ENCODE results near the gene GCGR. TPM values are rescaled to one million over a fixed set of nuclear protein-coding genes. Genes with fewer than 3 reads are reported as not detected.

The GCGR gene
- total and polyA plus RNA-seq, 2 of the 13 experiments (the other 11 are each of a cell fraction or from before 2014, with no cell fraction given) = 0.04 to 0.13 TPM

DNA sequence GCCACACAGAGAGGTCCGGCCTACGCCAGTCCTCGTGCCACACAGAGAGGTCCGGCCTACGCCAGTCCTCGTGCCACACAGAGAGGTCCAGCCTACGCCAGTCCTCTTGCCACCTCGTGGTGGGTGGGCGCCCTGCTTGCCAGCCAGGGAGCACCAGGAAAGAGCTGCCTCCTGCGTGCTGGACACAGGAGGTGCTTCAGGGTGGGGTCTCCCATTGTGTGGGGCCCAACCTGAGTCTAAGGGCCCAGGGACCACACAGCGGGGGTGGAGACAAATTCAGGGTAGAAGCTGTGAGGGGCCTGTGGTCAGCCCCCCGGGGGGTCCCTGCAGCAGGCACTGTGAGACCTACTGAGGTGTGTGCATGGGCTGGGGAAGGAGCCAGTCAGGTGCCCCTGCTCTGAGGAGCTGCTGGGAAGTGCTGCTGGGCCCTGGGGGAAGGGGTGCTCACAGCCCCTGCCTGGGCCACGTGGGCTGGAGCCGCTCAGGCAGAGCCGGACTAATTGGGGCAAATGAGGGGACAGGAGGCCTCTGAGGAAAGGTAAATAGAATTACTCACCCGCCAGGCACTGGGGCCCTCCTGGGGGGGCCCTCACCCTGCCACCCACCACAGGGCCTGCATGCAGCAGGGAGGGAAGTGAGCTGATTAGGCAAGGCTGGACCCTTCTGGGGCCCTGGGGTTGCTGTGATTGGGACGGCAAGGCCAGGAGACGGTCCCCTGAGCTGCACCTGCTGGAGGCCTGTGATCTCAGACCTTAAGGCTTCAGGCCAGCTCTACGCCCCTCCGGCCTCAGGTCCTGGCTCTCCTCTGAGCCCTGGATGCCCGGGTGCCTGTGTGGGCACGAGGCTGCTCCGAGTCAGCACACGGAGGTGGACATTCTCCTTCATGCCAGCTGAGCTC, 11.0 kb downstream of the GCGR start (continued):
- TF ChIP-seq ZBTB7B (CRISPR knock-in tag; IDR thresholded peaks at IDR 0.05) = no peak; the same call in 1 of the 2 replicates
- no peak for TF ChIP-seq EEA1 (CRISPR knock-in tag; IDR thresholded peaks at IDR 0.05; ENCODE audit: borderline replicate concordance)
- TF ChIP-seq GLMP (CRISPR knock-in tag; IDR thresholded peaks at IDR 0.05; ENCODE audit: borderline replicate concordance) = no peak
- TF ChIP-seq CC2D1A (CRISPR knock-in tag; IDR thresholded peaks at IDR 0.05) = no peak
- TF ChIP-seq HNF4G (IDR thresholded peaks at IDR 0.05; ENCODE audit: borderline replicate concordance, low read depth, low read length) = no peak
- TF ChIP-seq HNF4G (CRISPR knock-in tag; IDR thresholded peaks at IDR 0.05; ENCODE audit: borderline replicate concordance, low read depth) = no peak
- TF ChIP-seq KMT2A (CRISPR knock-in tag; IDR thresholded peaks at IDR 0.05) = no peak
- TF ChIP-seq FOXJ3 (CRISPR knock-in tag; IDR thresholded peaks at IDR 0.05; ENCODE audit: borderline replicate concordance) = no peak
- no peak for TF ChIP-seq ZNF180 (CRISPR knock-in tag; IDR thresholded peaks at IDR 0.05; ENCODE audit: borderline replicate concordance, low read depth)
- TF ChIP-seq BRCA1 (CRISPR knock-in tag; IDR thresholded peaks at IDR 0.05) = no peak
- TF ChIP-seq POGZ (CRISPR knock-in tag; IDR thresholded peaks at IDR 0.05) = no peak
- no peak for TF ChIP-seq CBX2 (IDR thresholded peaks at IDR 0.05; ENCODE audit: low read depth, low read length)
- TF ChIP-seq CBX2 (CRISPR knock-in tag; IDR thresholded peaks at IDR 0.05; ENCODE audit: low read depth) = no peak
- TF ChIP-seq, protein P1, sequence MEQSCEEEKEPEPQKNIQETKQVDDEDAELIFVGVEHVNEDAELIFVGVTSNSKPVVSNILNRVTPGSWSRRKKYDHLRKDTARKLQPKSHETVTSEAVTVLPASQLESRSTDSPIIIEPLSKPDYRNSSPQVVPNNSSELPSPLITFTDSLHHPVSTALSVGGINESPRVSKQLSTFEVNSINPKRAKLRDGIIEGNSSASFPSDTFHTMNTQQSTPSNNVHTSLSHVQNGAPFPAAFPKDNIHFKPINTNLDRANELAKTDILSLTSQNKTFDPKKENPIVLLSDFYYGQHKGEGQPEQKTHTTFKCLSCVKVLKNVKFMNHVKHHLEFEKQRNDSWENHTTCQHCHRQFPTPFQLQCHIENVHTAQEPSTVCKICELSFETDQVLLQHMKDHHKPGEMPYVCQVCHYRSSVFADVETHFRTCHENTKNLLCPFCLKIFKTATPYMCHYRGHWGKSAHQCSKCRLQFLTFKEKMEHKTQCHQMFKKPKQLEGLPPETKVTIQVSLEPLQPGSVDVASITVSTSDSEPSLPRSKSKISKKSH (CRISPR knock-in tag; IDR thresholded peaks at IDR 0.05; ENCODE audit: borderline replicate concordance) = no peak; the same call in 1 of the 2 replicates
- no peak for TF ChIP-seq ZNF33B (CRISPR knock-in tag; IDR thresholded peaks at IDR 0.05)
- TF ChIP-seq TAF1 (CRISPR knock-in tag; IDR thresholded peaks at IDR 0.05) = no peak
- TF ChIP-seq ZNF546 (CRISPR knock-in tag; conservative IDR thresholded peaks at IDR 0.05) = no peak
- TF ChIP-seq, protein P2, sequence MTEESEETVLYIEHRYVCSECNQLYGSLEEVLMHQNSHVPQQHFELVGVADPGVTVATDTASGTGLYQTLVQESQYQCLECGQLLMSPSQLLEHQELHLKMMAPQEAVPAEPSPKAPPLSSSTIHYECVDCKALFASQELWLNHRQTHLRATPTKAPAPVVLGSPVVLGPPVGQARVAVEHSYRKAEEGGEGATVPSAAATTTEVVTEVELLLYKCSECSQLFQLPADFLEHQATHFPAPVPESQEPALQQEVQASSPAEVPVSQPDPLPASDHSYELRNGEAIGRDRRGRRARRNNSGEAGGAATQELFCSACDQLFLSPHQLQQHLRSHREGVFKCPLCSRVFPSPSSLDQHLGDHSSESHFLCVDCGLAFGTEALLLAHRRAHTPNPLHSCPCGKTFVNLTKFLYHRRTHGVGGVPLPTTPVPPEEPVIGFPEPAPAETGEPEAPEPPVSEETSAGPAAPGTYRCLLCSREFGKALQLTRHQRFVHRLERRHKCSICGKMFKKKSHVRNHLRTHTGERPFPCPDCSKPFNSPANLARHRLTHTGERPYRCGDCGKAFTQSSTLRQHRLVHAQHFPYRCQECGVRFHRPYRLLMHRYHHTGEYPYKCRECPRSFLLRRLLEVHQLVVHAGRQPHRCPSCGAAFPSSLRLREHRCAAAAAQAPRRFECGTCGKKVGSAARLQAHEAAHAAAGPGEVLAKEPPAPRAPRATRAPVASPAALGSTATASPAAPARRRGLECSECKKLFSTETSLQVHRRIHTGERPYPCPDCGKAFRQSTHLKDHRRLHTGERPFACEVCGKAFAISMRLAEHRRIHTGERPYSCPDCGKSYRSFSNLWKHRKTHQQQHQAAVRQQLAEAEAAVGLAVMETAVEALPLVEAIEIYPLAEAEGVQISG (CRISPR knock-in tag; IDR thresholded peaks at IDR 0.05) = peak; percentile 17; the same call in 1 of the 2 replicates
- TF ChIP-seq CENPX (CRISPR knock-in tag; IDR thresholded peaks at IDR 0.05) = no peak
- no peak for TF ChIP-seq MTA3 (CRISPR knock-in tag; IDR thresholded peaks at IDR 0.05)
- TF ChIP-seq FOSL2 (CRISPR knock-in tag; IDR thresholded peaks at IDR 0.05) = peak; percentile 95
- TF ChIP-seq ZNF333 (CRISPR knock-in tag; IDR thresholded peaks at IDR 0.05; ENCODE audit: borderline replicate concordance) = no peak
- TF ChIP-seq KLF12 (CRISPR knock-in tag; IDR thresholded peaks at IDR 0.05; ENCODE audit: borderline replicate concordance) = no peak
- no peak for TF ChIP-seq MZF1 (CRISPR knock-in tag; IDR thresholded peaks at IDR 0.05; ENCODE audit: borderline replicate concordance)
- TF ChIP-seq ZNF772 (CRISPR knock-in tag; IDR thresholded peaks at IDR 0.05) = no peak
- no peak for TF ChIP-seq ZNF30 (CRISPR knock-in tag; IDR thresholded peaks at IDR 0.05)

Measured in HepG2 (cell line).